ENCODE results near the gene SUCO.

Gene SUCO

GRCh38 chr1:172567720-172568119, 34.8 kb downstream of the SUCO start:
- no peak overlapping the region for H3K4me3 ChIP-seq (ENCODE audit: low read length)
- no peak for TF ChIP-seq CTCF (IDR thresholded peaks at IDR 0.05; ENCODE audit: insufficient read depth, low read depth, low read length, missing control alignments)
- DNase-seq (ENCODE audit: low read depth), result no peak

- TF ChIP-seq CTCF (IDR thresholded peaks at IDR 0.05; ENCODE audit: insufficient read depth, low read depth, low read length, missing control alignments), result no peak
- no peak overlapping the region for H3K4me3 ChIP-seq (ENCODE audit: low read length)
- no peak for DNase-seq (ENCODE audit: low read depth)
Measured at GRCh38 chr1:172574080-172574479, 41.1 kb downstream of the SUCO start.

GRCh38 chr1:172578586-172578985, 45.6 kb downstream of the SUCO start:
- no peak for DNase-seq (ENCODE audit: low read depth)
- TF ChIP-seq CTCF (IDR thresholded peaks at IDR 0.05; ENCODE audit: insufficient read depth, low read depth, low read length, missing control alignments), result no peak
- H3K4me3 ChIP-seq (ENCODE audit: low read length), result no peak overlapping the region

GRCh38 chr1:172581273-172581672, 48.3 kb downstream of the SUCO start:
- H3K4me3 ChIP-seq (ENCODE audit: low read length), result no peak overlapping the region
- DNase-seq (ENCODE audit: low read depth), result no peak
- no peak for TF ChIP-seq CTCF (IDR thresholded peaks at IDR 0.05; ENCODE audit: insufficient read depth, low read depth, low read length, missing control alignments)

- DNase-seq (ENCODE audit: low read depth), result no peak
- H3K4me3 ChIP-seq (ENCODE audit: low read length), result no peak overlapping the region
- no peak for TF ChIP-seq CTCF (IDR thresholded peaks at IDR 0.05; ENCODE audit: insufficient read depth, low read depth, low read length, missing control alignments)
Measured at GRCh38 chr1:172581779-172582178, 48.8 kb downstream of the SUCO start.

- TF ChIP-seq CTCF (IDR thresholded peaks at IDR 0.05; ENCODE audit: insufficient read depth, low read depth, low read length, missing control alignments), result peak; percentile 38
- no peak overlapping the region for H3K4me3 ChIP-seq (ENCODE audit: low read length)
- peak; percentile 48 for DNase-seq (ENCODE audit: low read depth)
Measured at GRCh38 chr1:172582889-172583288, 49.9 kb downstream of the SUCO start.

GRCh38 chr1:172585348-172585747, 52.4 kb downstream of the SUCO start:
- no peak overlapping the region for H3K4me3 ChIP-seq (ENCODE audit: low read length)
- DNase-seq (ENCODE audit: low read depth), result peak; percentile 73
- TF ChIP-seq CTCF (IDR thresholded peaks at IDR 0.05; ENCODE audit: insufficient read depth, low read depth, low read length, missing control alignments), result no peak
